ENCODE measurements around the gene SAP30L. TPM values are rescaled to one million over a fixed set of nuclear protein-coding genes. Genes with fewer than 3 reads are reported as not detected.
A peak's percentile ranks its signal among the peaks of the same experiment; 100 is the strongest.

Gene SAP30L
- polyA plus RNA-seq, 1 donor (not counting 4 experiments of a cell fraction or from before 2014, with no cell fraction given), result 42.1 TPM

DNA sequence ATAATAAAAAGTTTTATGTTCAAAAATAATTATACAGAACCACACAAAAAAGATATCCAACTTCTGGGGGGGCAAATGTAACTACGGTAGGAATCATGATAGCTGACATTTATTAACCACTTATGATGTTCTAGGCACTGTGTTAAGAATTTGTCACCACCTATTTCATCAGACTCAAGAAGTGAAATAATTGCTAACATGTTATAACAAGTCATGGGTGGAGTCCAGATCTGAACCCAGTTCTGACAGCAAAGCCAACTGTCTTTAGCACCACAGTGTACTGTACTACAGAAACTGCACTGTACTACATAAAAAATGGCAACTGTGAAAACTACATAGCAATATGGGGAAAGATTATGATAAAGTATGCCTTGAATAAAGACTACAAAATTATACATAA, 3.0 kb upstream of the SAP30L start:
- no peaks in the 10 kb centered on the region for H3K27me3 ChIP-seq (ENCODE audit: control insufficient read depth, extremely low read depth, insufficient read depth, low read length)
- H3K79me2 ChIP-seq (ENCODE audit: control insufficient read depth, insufficient read depth, low read length), result peaks cover 28% of the 10 kb centered on the region
- H3K36me3 ChIP-seq (ENCODE audit: control insufficient read depth in 2 of 2, extremely low read depth in 1 of 2, insufficient read depth in 2 of 2, low read length in 2 of 2), result peaks cover 6 to 18% of the 10 kb centered on the region in 2 experiments
- no peak overlapping the region for H3K4me3 ChIP-seq (ENCODE audit: control insufficient read depth in 2 of 3, extremely low read depth in 1 of 3, insufficient read depth in 2 of 3, low read depth in 1 of 3, low read length in 3 of 3)
- dilution Hi-C loops (cut with MboI; ENCODE audit: extremely low pct_ligation_motif_present, low sequenced_read_pairs), result no loop called here
- H3K9ac ChIP-seq (ENCODE audit: control insufficient read depth, extremely low read depth, insufficient read depth, low read length), result no peak overlapping the region
- no peak for TF ChIP-seq EZH2 (IDR thresholded peaks at IDR 0.05; ENCODE audit: low read length)
- TF ChIP-seq, protein P1, sequence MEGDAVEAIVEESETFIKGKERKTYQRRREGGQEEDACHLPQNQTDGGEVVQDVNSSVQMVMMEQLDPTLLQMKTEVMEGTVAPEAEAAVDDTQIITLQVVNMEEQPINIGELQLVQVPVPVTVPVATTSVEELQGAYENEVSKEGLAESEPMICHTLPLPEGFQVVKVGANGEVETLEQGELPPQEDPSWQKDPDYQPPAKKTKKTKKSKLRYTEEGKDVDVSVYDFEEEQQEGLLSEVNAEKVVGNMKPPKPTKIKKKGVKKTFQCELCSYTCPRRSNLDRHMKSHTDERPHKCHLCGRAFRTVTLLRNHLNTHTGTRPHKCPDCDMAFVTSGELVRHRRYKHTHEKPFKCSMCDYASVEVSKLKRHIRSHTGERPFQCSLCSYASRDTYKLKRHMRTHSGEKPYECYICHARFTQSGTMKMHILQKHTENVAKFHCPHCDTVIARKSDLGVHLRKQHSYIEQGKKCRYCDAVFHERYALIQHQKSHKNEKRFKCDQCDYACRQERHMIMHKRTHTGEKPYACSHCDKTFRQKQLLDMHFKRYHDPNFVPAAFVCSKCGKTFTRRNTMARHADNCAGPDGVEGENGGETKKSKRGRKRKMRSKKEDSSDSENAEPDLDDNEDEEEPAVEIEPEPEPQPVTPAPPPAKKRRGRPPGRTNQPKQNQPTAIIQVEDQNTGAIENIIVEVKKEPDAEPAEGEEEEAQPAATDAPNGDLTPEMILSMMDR (optimal IDR thresholded peaks at IDR 0.05 in 1 of 3, IDR thresholded peaks at IDR 0.05 in 1 of 3, conservative IDR thresholded peaks at IDR 0.05 in 1 of 3; ENCODE audit: extremely low read depth in 1 of 3, insufficient read depth in 2 of 3, low read length in 3 of 3), result no peak
- peaks cover 25% of the 10 kb centered on the region for H3K4me1 ChIP-seq (ENCODE audit: control insufficient read depth, extremely low read depth, insufficient read depth, low read length)
- FAIRE-seq, result peak; percentile 85
- no peaks in the 10 kb centered on the region for H4K20me1 ChIP-seq (ENCODE audit: control insufficient read depth, extremely low read depth, insufficient read depth, low read length)
- H3K27ac ChIP-seq (ENCODE audit: control insufficient read depth, insufficient read depth, low read length), result no peak overlapping the region
- no peaks in the 10 kb centered on the region for H3K9me1 ChIP-seq (ENCODE audit: control insufficient read depth, extremely low read depth, insufficient read depth, low read length)
- no peaks in the 10 kb centered on the region for H3K9me3 ChIP-seq (ENCODE audit: control insufficient read depth, low read depth, low read length)
- H2AFZ ChIP-seq (ENCODE audit: control insufficient read depth, low read length), result no peak overlapping the region
- peak overlapping the region; percentile 4 for H3K4me2 ChIP-seq (ENCODE audit: control insufficient read depth, extremely low read depth, insufficient read depth, low read depth, low read length)
- no peak for DNase-seq (ENCODE audit: low read depth, low spot score)

DNA sequence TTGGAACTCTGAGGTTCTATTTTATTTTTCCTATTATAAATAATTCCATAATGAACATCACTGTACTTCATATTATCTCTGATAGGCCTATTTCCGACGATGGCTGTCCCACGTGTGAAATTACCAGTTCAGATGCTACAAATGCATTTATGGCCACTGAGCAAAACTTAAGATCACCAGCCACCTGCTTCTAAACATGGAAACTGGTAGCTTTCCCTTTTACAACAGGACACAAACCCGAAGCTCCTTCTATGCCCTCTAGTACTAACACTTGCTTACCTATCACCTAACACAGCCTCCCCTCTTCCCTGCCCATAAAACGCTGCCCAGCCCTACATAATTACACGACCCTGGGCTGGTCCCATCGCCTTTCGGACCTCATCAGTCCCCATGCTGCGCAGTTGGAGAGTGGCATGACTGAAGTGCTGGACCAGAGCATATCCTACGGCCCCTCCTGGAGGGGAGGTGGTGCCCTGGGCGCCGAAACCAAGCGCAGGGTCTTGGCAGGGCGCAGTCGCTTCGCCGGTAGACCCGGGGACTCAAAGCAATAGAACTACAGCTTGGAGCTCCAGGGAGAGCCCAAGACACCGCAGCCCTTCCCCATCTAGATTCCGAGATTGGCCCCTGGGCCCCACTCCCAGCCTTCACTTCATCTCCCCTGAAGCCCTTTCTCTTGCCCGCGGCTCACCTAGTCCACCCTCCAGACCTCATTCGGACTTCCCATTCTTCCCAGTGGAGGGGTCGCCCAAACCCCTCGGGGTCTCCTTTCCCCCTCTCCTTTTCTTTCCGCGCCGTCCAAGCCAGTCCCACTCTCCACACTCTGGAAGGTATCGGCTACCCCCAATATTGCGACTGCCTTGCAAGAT, 1.0 kb upstream of the SAP30L start:
- H3K9me1 ChIP-seq (ENCODE audit: control insufficient read depth, extremely low read depth, insufficient read depth, low read length), result no peaks in the 10 kb centered on the region

More for the DNA sequence above, 1.0 kb upstream of the SAP30L start:
- Histone ChIP-seq H3K4me2 (ENCODE audit: control insufficient read depth, extremely low read depth, insufficient read depth, low read depth, low read length) (peak overlapping the region; percentile 95), H3K9ac (ENCODE audit: control insufficient read depth, extremely low read depth, insufficient read depth, low read length) (peak overlapping the region; percentile 84), H2AFZ (ENCODE audit: control insufficient read depth, low read length) (peak overlapping the region; percentile 99), H3K9me3 (ENCODE audit: control insufficient read depth, low read depth, low read length) (no peaks in the 10 kb centered on the region), H3K27ac (ENCODE audit: control insufficient read depth, insufficient read depth, low read length) (peak overlapping the region; percentile 81), H3K79me2 (ENCODE audit: control insufficient read depth, insufficient read depth, low read length) (peaks cover 42% of the 10 kb centered on the region), H4K20me1 (ENCODE audit: control insufficient read depth, extremely low read depth, insufficient read depth, low read length) (no peaks in the 10 kb centered on the region), H3K36me3 (ENCODE audit: control insufficient read depth in 2 of 2, extremely low read depth in 1 of 2, insufficient read depth in 2 of 2, low read length in 2 of 2) (peaks cover 6 to 13% of the 10 kb centered on the region in 2 experiments), H3K27me3 (ENCODE audit: control insufficient read depth, extremely low read depth, insufficient read depth, low read length) (no peaks in the 10 kb centered on the region), H3K4me1 (ENCODE audit: control insufficient read depth, extremely low read depth, insufficient read depth, low read length) (peaks cover 25% of the 10 kb centered on the region), H3K4me3 (ENCODE audit: control insufficient read depth in 2 of 3, extremely low read depth in 1 of 3, insufficient read depth in 2 of 3, low read depth in 1 of 3, low read length in 3 of 3) (peak overlapping the region; percentile 80 to 99 (median 98))
- no peak for DNase-seq (ENCODE audit: low read depth, low spot score)
- dilution Hi-C loops (cut with MboI; ENCODE audit: extremely low pct_ligation_motif_present, low sequenced_read_pairs), result no loop called here
- no peak for TF ChIP-seq EZH2 (IDR thresholded peaks at IDR 0.05; ENCODE audit: low read length)
- TF ChIP-seq, protein P1 (optimal IDR thresholded peaks at IDR 0.05 in 1 of 3, IDR thresholded peaks at IDR 0.05 in 1 of 3, conservative IDR thresholded peaks at IDR 0.05 in 1 of 3; ENCODE audit: extremely low read depth in 1 of 3, insufficient read depth in 2 of 3, low read length in 3 of 3), result no peak
- no peak for FAIRE-seq

All from keratinocyte (primary cell).